SK-N-MC (cell line): ENCODE measurements around the gene ADK.

Source experiments
- DNase-seq: peaks from one replicate; pipeline ENCODE4 v3.0.0-alpha.2; 2011; ENCODE audit warnings: low read depth, low spot score
- H3K27ac ChIP-seq: fragments of 200-600 bp; sonication (generic); 2 replicates; pipeline ENCODE4 v1.5.1; 2016; ENCODE audit warnings: mixed run types
- H3K36me3 ChIP-seq: fragments of 200-600 bp; sonication (generic); 2 replicates; pipeline ENCODE4 v1.6.1; 2017; ENCODE audit warnings: antibody characterized with exemption, low read length, mixed read lengths; ENCODE audit not compliant: insufficient read depth
- H3K4me3 ChIP-seq: fragments of 200-600 bp; sonication (generic); 2 replicates; pipeline ENCODE4 v1.5.1; 2016
- H3K9ac ChIP-seq: fragments of 200-600 bp; sonication (generic); 2 replicates; pipeline ENCODE4 v1.8.0; 2017; ENCODE audit warnings: mixed run types, mixed read lengths; ENCODE audit not compliant: insufficient read length
- H3K9me3 ChIP-seq: fragments of 200-600 bp; sonication (generic); 2 replicates; pipeline ENCODE4 v1.6.1; 2017; ENCODE audit warnings: low read depth, mild to moderate bottlenecking, antibody characterized with exemption, low read length, moderate library complexity, mixed read lengths
- EZH2 ChIP-seq: fragments of 200-600 bp; sonication (generic); IDR thresholded peaks from one replicate; pipeline ENCODE4 v1.6.1; 2017; ENCODE audit warnings: antibody characterized with exemption
- FOXP2 ChIP-seq: optimal IDR thresholded peaks from 2 replicates; pipeline ENCODE3; 2011; ENCODE audit warnings: mild to moderate bottlenecking, moderate library complexity; ENCODE audit not compliant: insufficient read depth; ENCODE audit errors: extremely low read length, control extremely low read depth
- POLR2AphosphoS5 ChIP-seq: IDR thresholded peaks from 2 replicates; pipeline ENCODE4 v1.6.1; 2012; ENCODE audit warnings: mild to moderate bottlenecking, low read depth, low read length, borderline replicate concordance

ADK gene

DNA sequence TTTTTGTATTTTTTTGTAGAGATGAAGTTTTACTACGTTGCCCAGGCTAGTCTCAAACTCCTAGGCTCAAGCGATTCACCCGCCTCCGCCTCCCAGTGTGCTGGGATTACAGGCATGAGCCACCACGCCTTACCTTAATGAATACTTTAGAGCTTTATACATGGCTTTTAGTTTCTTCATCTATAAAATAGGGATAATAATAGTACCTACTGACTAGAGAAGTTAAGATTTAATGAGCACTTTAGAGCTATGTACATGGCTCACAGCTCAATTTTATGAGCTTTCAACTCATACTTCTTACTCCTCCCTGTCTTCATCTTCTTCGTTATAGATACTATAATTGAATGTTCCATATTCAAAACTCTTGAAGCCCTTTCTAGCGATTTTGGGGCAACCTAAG, 445.7 kb downstream of the ADK start:
- no peak overlapping the region for H3K9ac ChIP-seq
- TF ChIP-seq FOXP2 (no peak), EZH2 (no peak), POLR2AphosphoS5 (no peak)
- no peak overlapping the region for H3K27ac ChIP-seq

GRCh38 chr10:74598891-74599566, 448.0 kb downstream of the ADK start:
- TF ChIP-seq POLR2AphosphoS5, result no peak
- no peak for TF ChIP-seq EZH2
- no peak for TF ChIP-seq FOXP2
- no peak overlapping the region for H3K27ac ChIP-seq
- no peak overlapping the region for H3K4me3 ChIP-seq
- no peak for DNase-seq
- H3K36me3 ChIP-seq, result no peaks in the 10 kb centered on the region
- no peak overlapping the region for H3K9ac ChIP-seq
- no peaks in the 10 kb centered on the region for H3K9me3 ChIP-seq

More for the DNA sequence above, 445.7 kb downstream of the ADK start:
- H3K4me3 ChIP-seq, result no peak overlapping the region
- no peaks in the 10 kb centered on the region for H3K9me3 ChIP-seq
- no peak for DNase-seq
- no peaks in the 10 kb centered on the region for H3K36me3 ChIP-seq

GRCh38 chr10:74599672-74600071, 448.7 kb downstream of the ADK start:
- no peak overlapping the region for H3K9ac ChIP-seq
- no peak overlapping the region for H3K4me3 ChIP-seq
- H3K9me3 ChIP-seq, result no peaks in the 10 kb centered on the region
- H3K27ac ChIP-seq, result no peak overlapping the region
- TF ChIP-seq POLR2AphosphoS5 (no peak), EZH2 (no peak), FOXP2 (no peak)
- no peak for DNase-seq
- no peaks in the 10 kb centered on the region for H3K36me3 ChIP-seq

GRCh38 chr10:74600170-74600569, 449.1 kb downstream of the ADK start:
- no peak overlapping the region for H3K4me3 ChIP-seq
- DNase-seq, result no peak
- no peak for TF ChIP-seq EZH2
- no peak for TF ChIP-seq FOXP2
- no peak for TF ChIP-seq POLR2AphosphoS5
- no peak overlapping the region for H3K9ac ChIP-seq
- H3K9me3 ChIP-seq, result no peaks in the 10 kb centered on the region
- no peak overlapping the region for H3K27ac ChIP-seq
- no peaks in the 10 kb centered on the region for H3K36me3 ChIP-seq

DNA sequence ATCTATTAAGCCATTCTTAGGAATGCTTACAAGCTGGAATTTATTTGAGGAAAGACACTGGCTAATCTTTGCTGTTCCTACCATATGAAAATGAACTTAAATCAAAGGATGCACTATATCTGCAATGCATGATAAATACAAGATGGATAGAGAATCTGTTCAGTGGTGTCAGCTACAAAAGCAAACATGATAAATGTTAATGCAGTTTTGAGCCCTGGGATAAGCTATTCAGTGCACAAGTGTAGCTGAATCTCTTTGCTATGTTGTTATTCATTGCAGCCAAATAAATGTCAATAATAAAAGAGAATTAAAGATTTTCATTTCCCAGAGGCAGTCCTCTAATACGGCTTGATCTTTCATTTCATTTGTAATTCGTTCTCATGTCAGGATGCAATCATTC, 451.6 kb downstream of the ADK start:
- Histone ChIP-seq H3K36me3 (no peaks in the 10 kb centered on the region), H3K4me3 (no peak overlapping the region), H3K9ac (no peak overlapping the region), H3K27ac (no peak overlapping the region), H3K9me3 (no peaks in the 10 kb centered on the region)
- TF ChIP-seq POLR2AphosphoS5 (no peak), EZH2 (no peak), FOXP2 (no peak)
- no peak for DNase-seq

DNA sequence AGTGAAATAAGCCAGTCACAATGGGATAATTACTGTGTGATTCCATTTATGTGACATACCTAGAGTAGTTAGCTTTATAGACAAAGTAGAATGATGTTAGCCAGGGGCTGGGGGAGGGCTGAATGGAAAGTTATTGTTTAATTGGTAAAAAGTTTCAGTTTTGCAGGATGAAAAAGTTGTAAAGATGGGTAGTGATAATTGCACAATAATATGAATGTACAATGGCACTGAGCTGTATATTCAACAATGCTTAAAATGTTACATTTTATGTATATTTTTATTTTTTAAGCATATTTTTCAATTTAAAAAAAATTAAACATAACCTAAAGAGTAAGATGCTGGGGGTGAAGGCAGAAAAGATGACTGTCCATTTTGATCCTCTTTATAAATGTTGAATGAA, 459.3 kb downstream of the ADK start:
- Histone ChIP-seq H3K36me3 (no peaks in the 10 kb centered on the region), H3K9ac (no peak overlapping the region), H3K4me3 (no peak overlapping the region), H3K27ac (no peak overlapping the region), H3K9me3 (no peaks in the 10 kb centered on the region)
- DNase-seq, result no peak
- no peak for TF ChIP-seq POLR2AphosphoS5
- TF ChIP-seq EZH2, result no peak
- no peak for TF ChIP-seq FOXP2

GRCh38 chr10:74612195-74612594, 461.2 kb downstream of the ADK start:
- DNase-seq, result no peak
- no peak overlapping the region for H3K27ac ChIP-seq
- H3K36me3 ChIP-seq, result no peaks in the 10 kb centered on the region
- no peaks in the 10 kb centered on the region for H3K9me3 ChIP-seq
- no peak overlapping the region for H3K4me3 ChIP-seq
- TF ChIP-seq FOXP2 (no peak), POLR2AphosphoS5 (no peak), EZH2 (no peak)
- no peak overlapping the region for H3K9ac ChIP-seq

- no peak overlapping the region for H3K27ac ChIP-seq
- H3K9me3 ChIP-seq, result no peaks in the 10 kb centered on the region
- DNase-seq, result no peak
- no peak overlapping the region for H3K4me3 ChIP-seq
- H3K36me3 ChIP-seq, result no peaks in the 10 kb centered on the region
- TF ChIP-seq FOXP2 (no peak), EZH2 (no peak), POLR2AphosphoS5 (no peak)
- H3K9ac ChIP-seq, result no peak overlapping the region
These were observed 469.6 kb downstream of the ADK start for GRCh38 chr10:74620626-74621025.

- TF ChIP-seq POLR2AphosphoS5 (no peak), EZH2 (no peak), FOXP2 (no peak)
- H3K9me3 ChIP-seq, result no peaks in the 10 kb centered on the region
- no peaks in the 10 kb centered on the region for H3K36me3 ChIP-seq
- DNase-seq, result no peak
- H3K27ac ChIP-seq, result no peak overlapping the region
- H3K4me3 ChIP-seq, result no peak overlapping the region
- no peak overlapping the region for H3K9ac ChIP-seq
These were observed 472.8 kb downstream of the ADK start for GRCh38 chr10:74623786-74624185.
